K562 (cell line): ENCODE results near the gene RAB6A. TPM values are rescaled to one million over a fixed set of nuclear protein-coding genes. Genes with fewer than 3 reads are reported as not detected.
A peak's percentile ranks its signal among the peaks of the same experiment; 100 is the strongest.

Experiments
- ADNP ChIP-seq: fragments of 200-800 bp; sonication (Bioruptor generic); IDR thresholded peaks from 2 replicates; pipeline ENCODE4 v1.6.1; 2016; ENCODE audit warnings: missing genetic modification characterization, missing compliant biosample characterization
- FIP1L1 ChIP-seq: fragments of 200-400 bp; formaldehyde crosslinking; IDR thresholded peaks from 2 replicates; pipeline ENCODE4 v1.6.1; 2018; ENCODE audit warnings: mild to moderate bottlenecking, low read depth, low read length; ENCODE audit not compliant: poor library complexity, severe bottlenecking
- JUNB ChIP-seq: fragments of 450-650 bp; formaldehyde crosslinking; conservative IDR thresholded peaks from 2 replicates; pipeline ENCODE4 v1.4.0; 2020; ENCODE audit warnings: mild to moderate bottlenecking
- KLF16 ChIP-seq: IDR thresholded peaks from 2 replicates; pipeline ENCODE4 v1.6.1; 2016; ENCODE audit warnings: antibody characterized with exemption
- NFE2 ChIP-seq: IDR thresholded peaks from 2 replicates; pipeline ENCODE4 v1.6.1; 2014; ENCODE audit warnings: antibody characterized with exemption, low read depth
- POLR2AphosphoS2 ChIP-seq: IDR thresholded peaks from 2 replicates; pipeline ENCODE4 v1.6.1; 2012; ENCODE audit warnings: low read length, improper control_type of control experiment
- RBBP5 ChIP-seq: fragments of 200-600 bp; sonication (generic); IDR thresholded peaks from 2 replicates; pipeline ENCODE4 v1.6.1; 2012; ENCODE audit warnings: borderline replicate concordance, mild to moderate bottlenecking, low read length, control low read depth, inconsistent platforms; ENCODE audit not compliant: insufficient read depth, poor library complexity, severe bottlenecking
- RUNX1 ChIP-seq: sonication (generic); IDR thresholded peaks from 2 replicates; pipeline ENCODE4 v1.6.1; 2016; ENCODE audit warnings: antibody characterized with exemption, low read depth
- TAF9B ChIP-seq: fragments of 450-650 bp; IDR thresholded peaks from 2 replicates; pipeline ENCODE4 v1.6.1; 2018; ENCODE audit warnings: mild to moderate bottlenecking; ENCODE audit not compliant: partially characterized antibody
- TEAD1 ChIP-seq, 2 experiments: fragments of 450-650 bp in 1 of 2; sonication (generic) in 1 of 2; formaldehyde crosslinking; IDR thresholded peaks; 2 replicates each; pipeline versions ENCODE4 v1.4.0 to v1.8.0; 2020 to 2022; ENCODE audit warnings: mild to moderate bottlenecking in 2 of 2, missing genetic modification reagents in 1 of 2
- TSC22D4 ChIP-seq: fragments of 450-650 bp; IDR thresholded peaks from 2 replicates; pipeline ENCODE4 v1.6.1; 2016; ENCODE audit warnings: missing genetic modification characterization, missing biosample characterization, control low read depth
- WHSC1 ChIP-seq: IDR thresholded peaks from one replicate; pipeline ENCODE4 v1.6.1; 2012; ENCODE audit warnings: low read length, control low read depth, inconsistent platforms
- ZNF263 ChIP-seq: sonication (generic); formaldehyde crosslinking; IDR thresholded peaks from 2 replicates; pipeline ENCODE4 v1.8.0; 2022; ENCODE audit warnings: mild to moderate bottlenecking, missing genetic modification reagents, borderline replicate concordance
- ZNF3 ChIP-seq: fragments of 250-450 bp; sonication (Bioruptor Pico); IDR thresholded peaks from 2 replicates; pipeline ENCODE4 v1.5.0; 2021; ENCODE audit warnings: mild to moderate bottlenecking, moderate library complexity
- ZNF384 ChIP-seq: IDR thresholded peaks from 2 replicates; pipeline ENCODE4 v1.6.1; 2012; ENCODE audit warnings: low read depth, low read length, improper control_type of control experiment
- ZSCAN29 ChIP-seq: fragments of 450-650 bp; IDR thresholded peaks from 2 replicates; pipeline ENCODE4 v1.6.1; 2017
- polyA plus RNA-seq, 8 experiments: library from polyadenylated mRNA; depleted of rRNA in 4 of 8; stranded (reverse) in 5 of 8; unstranded in 3 of 8; fragments of >200 nt; fragmentation: Nextera tagmentation in 2 of 8; fragmentation: Illumina TruSeq in 1 of 8; extraction: Ambion mirVana in 2 of 8; extraction: Trizol in 1 of 8; gene quantifications; 2 replicates each; pipeline versions ENCODE4 v1.2.1 to v1.2.3, GENCODE V29; 2011 to 2014; ENCODE audit warnings: inconsistent platforms in 1 of 8, missing spikeins in 1 of 8
- total RNA-seq, 7 experiments: library from RNA; depleted of rRNA in 6 of 7; stranded (reverse); fragments of >200 nt in 6 of 7; fragmentation: Illumina TruSeq in 2 of 7; extraction: Trizol in 2 of 7; gene quantifications; 2 replicates each; pipeline versions ENCODE4 v1.2.1 to v1.2.3, GENCODE V29; 2011 to 2021; ENCODE audit warnings: low replicate concordance in 1 of 7
- TF ChIP-seq, protein P1 (sequence below): fragments of 450-650 bp; IDR thresholded peaks from 2 replicates; pipeline ENCODE4 v1.6.1; 2014; ENCODE audit warnings: low read depth, mild to moderate bottlenecking, moderate library complexity, borderline replicate concordance
- TF ChIP-seq, protein P2 (sequence below), 2 experiments: IDR thresholded peaks; 2 replicates each; pipeline ENCODE4 v1.6.1; 2012; ENCODE audit warnings: improper control_type of control experiment in 2 of 2, low read depth in 2 of 2, low read length in 2 of 2, borderline replicate concordance in 1 of 2
- TF ChIP-seq, protein P3 (sequence below): fragments of 450-650 bp; IDR thresholded peaks from 2 replicates; pipeline ENCODE4 v1.6.1; 2017; ENCODE audit warnings: antibody characterized with exemption, mild to moderate bottlenecking

The RAB6A gene
- total and polyA plus RNA-seq, 9 of the 15 experiments (the other 6 are each of a cell fraction or from before 2014, with no cell fraction given) = 14.0 to 95.3 (median 45.4) TPM

DNA sequence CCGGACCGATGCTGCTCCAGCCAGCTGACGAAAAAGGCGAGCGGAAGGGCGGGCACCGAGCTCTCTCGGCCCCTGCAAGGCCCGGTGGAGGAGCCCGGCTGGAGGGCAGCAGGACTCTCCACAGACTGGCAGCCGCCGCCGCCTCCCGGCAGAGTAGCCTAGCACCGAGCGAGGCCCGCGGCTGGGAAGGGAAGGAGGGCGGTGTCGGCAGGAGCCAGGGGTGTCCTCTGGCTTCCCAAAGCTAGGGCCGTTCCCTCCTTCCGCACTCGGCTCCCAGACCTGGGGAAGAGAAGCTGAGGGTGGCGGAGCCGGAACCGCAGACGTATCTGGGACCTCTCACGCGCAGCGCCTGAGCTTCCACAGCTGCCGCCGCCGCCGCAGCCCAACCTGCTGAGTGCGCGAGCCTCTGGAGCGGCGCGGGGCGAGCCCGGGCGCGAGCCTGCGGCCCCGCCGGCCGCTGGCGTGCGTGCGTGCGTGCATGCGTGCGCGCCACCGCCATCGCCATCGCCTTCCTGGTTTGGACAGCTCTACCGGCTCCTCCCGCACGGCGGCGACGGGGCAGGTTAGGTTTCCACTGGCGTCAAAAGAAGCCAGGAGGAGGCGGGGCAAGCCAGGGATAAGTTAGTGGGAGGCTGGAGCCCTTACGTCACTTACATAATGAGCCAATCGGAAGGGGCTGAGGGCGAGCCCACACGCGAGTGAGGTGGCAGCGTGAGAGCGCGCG is at the start of gene RAB6A (continued):
- TF ChIP-seq WHSC1 (no peak), ADNP (tag) (no peak), KLF16 (peak; percentile 34; the same call in 1 of the 2 replicates), TAF9B (no peak), RBBP5 (peak; percentile 79), ZSCAN29 (no peak), ZNF263 (no peak; the same call in 1 of the 2 replicates), NFE2 (peak; percentile 38), TEAD1 (CRISPR knock-in tag; IDR thresholded peaks at IDR 0.05) (0 out of 4 replicates have a peak, but pooled peaks of 1 of the 2 experiments have one; percentile 14), ZNF3 (CRISPR knock-in tag) (no peak), FIP1L1 (no peak), ZNF384 (peak; percentile 20; the same call in 1 of the 2 replicates), JUNB (CRISPR knock-in tag) (no peak), TSC22D4 (tag) (no peak), RUNX1 (0 out of 2 replicates have a peak, but pooled peaks have one; percentile 5), POLR2AphosphoS2 (no peak)
- TF ChIP-seq, protein P1, sequence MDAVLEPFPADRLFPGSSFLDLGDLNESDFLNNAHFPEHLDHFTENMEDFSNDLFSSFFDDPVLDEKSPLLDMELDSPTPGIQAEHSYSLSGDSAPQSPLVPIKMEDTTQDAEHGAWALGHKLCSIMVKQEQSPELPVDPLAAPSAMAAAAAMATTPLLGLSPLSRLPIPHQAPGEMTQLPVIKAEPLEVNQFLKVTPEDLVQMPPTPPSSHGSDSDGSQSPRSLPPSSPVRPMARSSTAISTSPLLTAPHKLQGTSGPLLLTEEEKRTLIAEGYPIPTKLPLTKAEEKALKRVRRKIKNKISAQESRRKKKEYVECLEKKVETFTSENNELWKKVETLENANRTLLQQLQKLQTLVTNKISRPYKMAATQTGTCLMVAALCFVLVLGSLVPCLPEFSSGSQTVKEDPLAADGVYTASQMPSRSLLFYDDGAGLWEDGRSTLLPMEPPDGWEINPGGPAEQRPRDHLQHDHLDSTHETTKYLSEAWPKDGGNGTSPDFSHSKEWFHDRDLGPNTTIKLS = peak; percentile 95
- TF ChIP-seq, protein P2, sequence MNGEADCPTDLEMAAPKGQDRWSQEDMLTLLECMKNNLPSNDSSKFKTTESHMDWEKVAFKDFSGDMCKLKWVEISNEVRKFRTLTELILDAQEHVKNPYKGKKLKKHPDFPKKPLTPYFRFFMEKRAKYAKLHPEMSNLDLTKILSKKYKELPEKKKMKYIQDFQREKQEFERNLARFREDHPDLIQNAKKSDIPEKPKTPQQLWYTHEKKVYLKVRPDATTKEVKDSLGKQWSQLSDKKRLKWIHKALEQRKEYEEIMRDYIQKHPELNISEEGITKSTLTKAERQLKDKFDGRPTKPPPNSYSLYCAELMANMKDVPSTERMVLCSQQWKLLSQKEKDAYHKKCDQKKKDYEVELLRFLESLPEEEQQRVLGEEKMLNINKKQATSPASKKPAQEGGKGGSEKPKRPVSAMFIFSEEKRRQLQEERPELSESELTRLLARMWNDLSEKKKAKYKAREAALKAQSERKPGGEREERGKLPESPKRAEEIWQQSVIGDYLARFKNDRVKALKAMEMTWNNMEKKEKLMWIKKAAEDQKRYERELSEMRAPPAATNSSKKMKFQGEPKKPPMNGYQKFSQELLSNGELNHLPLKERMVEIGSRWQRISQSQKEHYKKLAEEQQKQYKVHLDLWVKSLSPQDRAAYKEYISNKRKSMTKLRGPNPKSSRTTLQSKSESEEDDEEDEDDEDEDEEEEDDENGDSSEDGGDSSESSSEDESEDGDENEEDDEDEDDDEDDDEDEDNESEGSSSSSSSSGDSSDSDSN (IDR thresholded peaks at IDR 0.05; ENCODE audit: borderline replicate concordance in 1 of 2, low read depth in 2 of 2, low read length in 2 of 2) = peak in 1 of 2 experiments; percentile 76; a peak in 2 of 4 replicates
- TF ChIP-seq, protein P3, sequence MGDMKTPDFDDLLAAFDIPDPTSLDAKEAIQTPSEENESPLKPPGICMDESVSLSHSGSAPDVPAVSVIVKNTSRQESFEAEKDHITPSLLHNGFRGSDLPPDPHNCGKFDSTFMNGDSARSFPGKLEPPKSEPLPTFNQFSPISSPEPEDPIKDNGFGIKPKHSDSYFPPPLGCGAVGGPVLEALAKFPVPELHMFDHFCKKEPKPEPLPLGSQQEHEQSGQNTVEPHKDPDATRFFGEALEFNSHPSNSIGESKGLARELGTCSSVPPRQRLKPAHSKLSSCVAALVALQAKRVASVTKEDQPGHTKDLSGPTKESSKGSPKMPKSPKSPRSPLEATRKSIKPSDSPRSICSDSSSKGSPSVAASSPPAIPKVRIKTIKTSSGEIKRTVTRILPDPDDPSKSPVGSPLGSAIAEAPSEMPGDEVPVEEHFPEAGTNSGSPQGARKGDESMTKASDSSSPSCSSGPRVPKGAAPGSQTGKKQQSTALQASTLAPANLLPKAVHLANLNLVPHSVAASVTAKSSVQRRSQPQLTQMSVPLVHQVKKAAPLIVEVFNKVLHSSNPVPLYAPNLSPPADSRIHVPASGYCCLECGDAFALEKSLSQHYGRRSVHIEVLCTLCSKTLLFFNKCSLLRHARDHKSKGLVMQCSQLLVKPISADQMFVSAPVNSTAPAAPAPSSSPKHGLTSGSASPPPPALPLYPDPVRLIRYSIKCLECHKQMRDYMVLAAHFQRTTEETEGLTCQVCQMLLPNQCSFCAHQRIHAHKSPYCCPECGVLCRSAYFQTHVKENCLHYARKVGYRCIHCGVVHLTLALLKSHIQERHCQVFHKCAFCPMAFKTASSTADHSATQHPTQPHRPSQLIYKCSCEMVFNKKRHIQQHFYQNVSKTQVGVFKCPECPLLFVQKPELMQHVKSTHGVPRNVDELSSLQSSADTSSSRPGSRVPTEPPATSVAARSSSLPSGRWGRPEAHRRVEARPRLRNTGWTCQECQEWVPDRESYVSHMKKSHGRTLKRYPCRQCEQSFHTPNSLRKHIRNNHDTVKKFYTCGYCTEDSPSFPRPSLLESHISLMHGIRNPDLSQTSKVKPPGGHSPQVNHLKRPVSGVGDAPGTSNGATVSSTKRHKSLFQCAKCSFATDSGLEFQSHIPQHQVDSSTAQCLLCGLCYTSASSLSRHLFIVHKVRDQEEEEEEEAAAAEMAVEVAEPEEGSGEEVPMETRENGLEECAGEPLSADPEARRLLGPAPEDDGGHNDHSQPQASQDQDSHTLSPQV = no peak
